ENCODE results near the gene LCE3B.
"Not testable (repeated sequence)": the region's sequence is repeated elsewhere in the genome, so short reads cannot be mapped to it uniquely, and the experiment has no call there.

Gene LCE3B, protein sequence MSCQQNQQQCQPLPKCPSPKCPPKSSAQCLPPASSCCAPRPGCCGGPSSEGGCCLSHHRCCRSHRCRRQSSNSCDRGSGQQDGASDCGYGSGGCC

DNA sequence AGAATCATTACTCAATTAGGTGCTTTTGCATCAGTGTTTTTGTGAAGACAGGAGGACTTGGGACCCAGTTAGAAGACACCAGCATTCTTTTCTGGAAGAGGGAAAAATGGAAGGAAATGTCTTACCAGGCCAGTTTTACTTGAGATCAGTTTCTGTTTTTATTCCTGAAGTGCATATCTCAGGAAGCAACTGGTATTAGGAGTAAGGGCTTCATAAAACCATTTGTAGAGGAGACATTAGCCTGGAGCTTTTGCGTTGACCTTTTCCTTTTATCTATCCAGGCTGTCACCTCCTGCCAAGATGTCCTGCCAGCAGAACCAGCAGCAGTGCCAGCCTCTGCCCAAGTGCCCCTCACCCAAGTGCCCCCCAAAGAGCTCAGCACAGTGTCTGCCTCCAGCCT, at the start of gene LCE3B:
Gene LCE3B (plus strand): TSS at position 301 of the 400 bp plus-strand sequence. CDS start 0 bp downstream, at position 301.
- DNase-seq, result no peak

DNA sequence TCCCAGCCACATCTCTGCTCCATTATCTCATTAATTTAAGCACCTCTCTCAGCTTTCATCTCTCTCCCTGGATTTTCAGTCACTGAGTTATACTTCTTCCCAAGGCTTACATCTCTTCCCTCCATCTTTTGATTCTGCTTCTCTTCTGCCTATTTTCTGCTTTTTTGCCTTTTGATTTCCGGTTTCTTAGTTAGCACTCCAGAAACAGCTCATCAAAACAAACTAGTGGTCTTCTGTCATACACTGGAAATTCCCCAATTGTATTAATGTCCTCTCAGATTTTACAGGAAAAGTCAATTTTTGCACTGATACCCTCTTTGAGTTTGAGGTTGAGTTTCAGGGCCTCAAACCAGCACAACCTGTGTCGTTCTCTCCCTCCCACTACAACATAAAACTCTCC, 48.5 kb upstream of the LCE3B start:
- DNase-seq, result no peak

DNA sequence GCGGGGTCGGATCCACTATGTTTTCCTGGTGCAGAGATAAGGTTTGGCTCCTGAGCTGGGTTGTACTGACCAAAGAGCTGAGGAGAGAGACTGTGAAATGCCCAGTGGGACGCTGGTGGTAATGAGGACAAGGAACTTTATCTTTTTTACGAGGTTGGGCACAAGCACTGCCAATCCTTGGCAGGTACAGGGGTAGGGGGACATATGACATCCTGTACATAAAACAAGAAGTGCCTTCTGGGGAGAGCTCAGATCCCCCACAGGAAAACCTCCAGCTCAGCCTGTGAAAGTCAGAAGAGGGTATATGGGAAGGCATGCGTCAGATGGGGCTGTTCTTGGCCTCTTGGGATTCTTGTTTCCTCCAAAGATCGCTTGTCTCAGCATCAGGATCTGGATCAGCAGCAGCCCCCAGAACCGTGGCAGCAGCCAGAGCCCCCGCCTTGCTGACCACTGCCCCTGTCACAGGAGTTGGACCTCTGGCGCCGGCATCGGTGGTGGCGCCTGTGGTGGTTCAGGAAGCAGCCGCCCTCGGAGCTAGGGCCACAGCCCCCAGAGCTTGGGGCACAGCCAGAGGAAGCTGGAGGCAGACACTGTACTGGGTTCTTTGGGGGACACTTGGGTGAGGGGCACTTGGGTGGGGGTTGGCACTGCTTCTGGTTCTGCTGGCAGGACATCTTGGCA, 47.9 kb upstream of the LCE3B start:
- no peak for DNase-seq

DNA sequence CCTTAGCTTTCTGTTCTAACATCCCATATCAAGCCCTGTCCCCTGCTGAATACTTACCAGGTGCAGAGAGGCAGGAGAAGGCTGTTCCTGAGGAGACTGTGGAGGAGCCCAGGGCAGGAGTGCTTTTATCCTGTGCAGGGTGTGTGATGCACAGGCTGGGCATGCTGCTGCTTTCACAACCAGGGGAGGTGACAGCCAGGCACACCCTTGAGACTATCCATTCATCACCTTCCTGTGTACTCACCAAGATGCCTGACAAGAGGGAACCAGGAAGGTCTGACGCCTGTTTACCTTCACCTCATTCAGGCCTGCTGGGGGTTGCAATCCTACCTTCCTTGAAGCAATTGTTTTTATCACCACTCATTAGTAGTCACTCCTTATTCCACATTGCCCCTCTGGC, 46.9 kb upstream of the LCE3B start, which contains the start of gene LCE3E:
Gene LCE3E (minus strand): TSS at position 100 of the 400 bp plus-strand sequence. CDS start 572 bp downstream, outside the sequence.
- DNase-seq, result no peak

DNA sequence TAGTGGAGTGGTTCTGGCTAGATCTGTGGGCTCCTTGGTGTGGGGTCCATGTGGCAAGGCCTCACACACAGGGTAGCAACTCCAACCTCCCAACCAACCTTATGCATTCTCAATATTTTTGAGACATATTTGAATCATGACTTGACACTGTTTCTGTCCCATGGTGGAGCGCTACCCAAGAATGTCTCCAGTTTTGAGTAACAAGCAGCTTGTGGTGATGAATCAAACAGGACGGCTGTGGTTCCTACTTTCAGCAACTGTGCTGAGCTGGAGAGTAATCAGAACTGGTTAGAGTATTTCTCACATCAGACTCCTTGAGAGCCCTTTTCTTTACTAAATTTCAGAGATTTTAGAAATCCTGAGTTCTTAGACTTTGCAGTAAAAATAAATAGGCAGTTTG, 36.4 kb upstream of the LCE3B start:
- DNase-seq, result no peak

DNA sequence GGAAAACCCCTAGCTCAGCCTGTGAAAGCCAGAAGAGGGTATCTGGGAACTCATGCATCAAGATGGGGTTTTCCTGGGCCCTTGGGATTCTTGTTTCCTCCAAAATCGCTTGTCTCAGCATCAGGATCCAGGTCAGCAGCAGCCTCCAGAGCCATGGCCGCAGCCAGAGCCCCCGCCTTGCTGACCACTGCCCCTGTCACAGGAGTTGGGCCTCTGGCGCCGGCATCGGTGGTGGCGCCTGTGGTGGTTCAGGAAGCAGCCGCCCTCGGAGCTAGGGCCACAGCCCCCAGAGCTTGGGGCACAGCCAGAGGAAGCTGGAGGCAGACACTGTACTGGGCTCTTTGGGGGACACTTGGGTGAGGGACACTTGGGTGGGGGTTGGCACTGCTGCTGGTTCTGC, 34.1 kb upstream of the LCE3B start:
- DNase-seq, result not testable (repeated sequence)

DNA sequence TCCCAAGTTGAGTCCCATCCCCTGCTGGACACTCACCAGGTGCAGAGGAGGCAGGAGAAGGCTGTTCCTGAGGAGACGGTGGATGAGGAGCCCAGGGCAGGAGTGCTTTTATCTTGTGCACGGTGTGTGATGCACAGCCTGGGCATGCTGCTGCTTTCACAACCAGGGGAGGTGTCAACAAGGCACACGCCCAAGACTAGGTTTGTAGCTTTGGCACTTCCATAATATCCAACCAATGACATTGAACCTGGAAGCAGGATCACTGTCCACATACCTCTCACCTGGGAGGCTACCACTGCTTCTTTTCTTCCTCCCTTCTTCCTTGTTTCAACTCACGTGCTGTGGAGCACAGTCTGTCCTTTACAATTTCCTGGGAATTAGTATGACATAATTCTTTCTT, 33.2 kb upstream of the LCE3B start, which contains the start of gene LCE3D:
Gene LCE3D (minus strand): TSS at position 84 of the 400 bp plus-strand sequence. CDS start 580 bp downstream, outside the sequence.
- no peak for DNase-seq

DNA sequence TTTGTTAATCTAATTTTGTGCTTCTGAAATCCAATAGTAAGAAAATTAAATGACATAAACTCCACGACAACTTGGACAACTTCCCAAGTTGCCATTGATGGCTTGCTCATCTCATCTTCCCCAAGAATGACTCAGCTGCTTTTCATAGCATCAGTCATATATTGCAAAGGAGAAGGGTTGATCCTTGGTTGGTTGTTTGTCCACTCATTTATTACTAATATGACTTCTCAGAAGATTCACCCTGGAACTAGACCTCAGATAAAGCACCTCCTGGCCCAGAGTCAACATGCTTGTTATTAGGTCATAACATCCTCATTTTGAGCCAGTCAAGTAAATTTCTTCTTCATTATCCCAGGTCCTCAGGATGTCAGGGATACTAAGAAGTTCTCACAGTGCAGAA, 31.0 kb upstream of the LCE3B start:
- DNase-seq, result no peak

DNA sequence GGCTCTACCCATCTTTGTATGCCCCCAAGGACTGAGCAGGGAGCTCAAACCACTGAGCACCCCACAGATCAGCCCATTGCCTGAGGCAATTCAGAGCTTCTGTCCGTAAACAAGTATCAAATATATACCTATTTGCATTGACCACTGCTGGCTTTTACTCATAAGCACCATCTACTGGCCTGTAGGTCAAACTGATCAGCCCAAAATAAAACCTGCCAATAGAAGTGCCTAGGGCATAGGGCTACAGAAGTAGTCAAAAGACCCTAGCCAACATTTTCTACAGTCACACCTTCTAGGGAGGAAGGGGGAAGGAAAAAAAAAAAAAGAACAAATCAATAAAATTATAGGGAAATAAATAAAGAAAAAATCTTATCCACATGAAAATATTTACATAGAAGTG, 28.0 kb upstream of the LCE3B start:
- no peak for DNase-seq

DNA sequence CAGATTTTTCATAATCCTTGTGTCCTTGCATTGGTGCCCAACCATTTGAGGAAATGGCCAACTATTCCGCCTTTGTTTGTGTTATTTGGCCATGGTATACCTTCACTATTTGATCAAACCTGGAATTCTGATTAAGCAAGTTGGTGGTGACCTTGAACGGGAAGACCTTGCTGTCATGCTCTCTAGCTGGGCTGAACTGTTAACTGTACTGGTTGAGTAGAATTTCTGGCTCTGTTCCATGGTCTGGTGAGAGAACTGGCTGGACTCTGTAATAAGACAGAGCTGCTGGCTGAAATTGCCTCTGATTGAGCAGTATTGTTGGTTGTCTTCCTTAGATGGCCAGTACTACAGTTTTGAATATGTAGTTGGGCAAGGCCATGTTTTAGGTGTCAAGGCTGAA, 16.6 kb upstream of the LCE3B start:
- DNase-seq, result no peak

DNA sequence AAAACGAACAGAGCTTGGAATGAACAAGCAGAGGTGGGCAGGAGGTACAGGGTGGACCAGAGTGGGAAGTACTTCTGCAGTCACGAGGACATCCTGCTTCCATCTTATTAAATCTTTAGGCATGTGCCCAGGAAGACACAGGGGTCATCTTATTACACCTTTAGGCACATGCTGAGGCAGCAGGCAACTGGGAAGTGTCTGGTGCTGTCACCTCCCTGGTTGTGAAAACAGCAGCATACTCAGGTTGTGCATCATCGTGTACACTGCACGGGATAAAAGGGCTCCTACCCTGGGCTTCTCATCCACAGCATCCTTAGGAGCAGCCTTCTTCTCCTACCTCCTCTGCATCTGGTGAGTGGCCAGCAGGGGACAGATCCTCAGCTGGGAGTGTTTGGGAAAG, 13.7 kb upstream of the LCE3B start, which contains the start of gene LCE3C:
Gene LCE3C (plus strand): TSS at position 301 of the 400 bp plus-strand sequence. CDS start 498 bp downstream, outside the sequence.
- DNase-seq, result no peak

DNA sequence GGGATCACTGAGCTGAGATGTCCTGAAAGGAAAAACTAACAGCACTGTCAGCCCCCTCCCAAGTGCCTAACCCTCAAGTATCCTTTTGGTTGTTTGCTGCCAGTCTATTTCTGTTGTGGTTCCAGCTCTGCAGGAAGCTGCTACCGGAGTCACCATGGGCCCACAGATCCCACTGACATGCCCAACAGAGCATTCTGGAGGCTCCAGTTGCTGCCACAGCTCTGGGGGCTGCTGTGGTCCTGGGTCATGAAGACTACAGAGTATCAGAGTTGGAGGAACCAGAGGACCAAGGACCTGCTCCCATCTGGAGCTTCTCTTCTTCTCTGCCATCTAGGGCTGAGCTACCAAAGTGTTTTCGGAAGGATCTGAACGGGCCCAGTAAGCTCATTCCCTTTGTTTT, 8.4 kb downstream of the LCE3B start:
- DNase-seq, result no peak

DNA sequence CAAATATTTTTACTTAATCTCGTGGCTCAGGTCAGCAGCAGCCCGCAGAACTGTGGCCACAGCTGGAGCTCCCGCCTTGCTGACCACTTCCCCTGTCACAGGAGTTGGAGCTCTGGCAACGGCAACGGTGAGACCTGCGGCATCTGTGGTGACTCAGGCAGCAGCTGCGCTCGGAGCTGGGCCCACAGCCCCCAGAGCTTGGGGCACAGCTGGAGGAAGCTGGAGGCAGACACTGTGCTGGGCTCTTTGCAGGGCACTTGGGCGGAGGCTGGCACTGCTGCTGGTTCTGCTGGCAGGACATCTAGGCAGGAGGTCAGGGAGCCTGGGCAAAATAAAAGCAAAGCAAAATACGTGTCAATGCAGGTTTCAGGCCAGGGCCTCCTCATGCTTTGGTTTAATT, 9.2 kb downstream of the LCE3B start, which contains the start of gene LCE3A:
Gene LCE3A (minus strand): TSS at position 301 of the 400 bp plus-strand sequence. CDS start 0 bp downstream, at position 301.
- no peak for DNase-seq

DNA sequence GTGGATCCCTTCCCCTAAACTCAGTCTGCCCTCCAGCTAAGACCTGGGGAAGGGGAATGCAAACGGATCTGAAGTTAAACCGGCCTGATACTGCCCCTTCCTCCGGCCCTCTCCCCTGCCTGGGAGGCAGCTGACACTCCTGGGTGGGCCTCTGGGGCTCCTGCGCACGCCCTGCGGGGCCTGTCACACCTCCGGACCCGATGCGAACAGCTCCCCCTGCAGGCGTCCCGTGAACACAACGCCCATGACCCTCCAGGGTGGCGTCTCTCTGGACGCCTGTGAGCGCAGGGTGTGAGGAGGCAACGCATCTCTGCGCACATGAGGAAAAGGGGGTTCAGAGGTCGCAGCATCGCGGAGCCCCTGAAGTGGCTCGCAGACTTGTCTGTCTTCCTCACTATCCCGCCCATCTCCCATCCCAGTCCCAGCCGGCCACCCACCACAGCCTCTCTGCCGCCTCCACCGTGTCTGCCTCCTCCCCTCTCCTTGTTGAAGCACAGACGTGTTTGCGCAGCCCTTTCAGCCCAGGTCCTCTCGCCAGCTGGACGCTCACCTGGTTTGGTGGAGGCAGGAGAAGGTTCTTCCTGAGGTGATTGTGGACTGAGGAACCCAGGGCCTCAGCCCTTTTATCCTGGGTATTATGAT, 9.7 kb downstream of the LCE3B start:
- no peak for DNase-seq

DNA sequence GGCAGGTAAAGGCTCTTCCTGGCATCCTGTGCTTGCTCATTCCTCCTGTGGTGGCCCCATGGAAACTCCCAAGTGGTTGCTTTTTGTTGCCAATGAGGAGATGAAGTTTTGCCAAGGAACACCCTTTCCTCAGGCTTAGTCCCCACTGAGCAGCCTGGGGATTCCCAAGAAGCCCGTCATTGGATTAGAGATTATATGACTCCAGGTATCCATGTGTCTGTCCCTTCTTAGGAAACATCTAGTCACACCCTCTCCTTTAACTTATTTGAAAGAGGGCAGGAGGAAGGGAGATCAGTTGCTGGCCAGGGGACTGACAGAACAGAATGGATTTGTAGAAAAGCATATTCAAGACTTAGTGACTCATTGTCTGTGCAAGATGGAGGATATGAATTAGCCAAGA, 13.1 kb downstream of the LCE3B start:
- no peak for DNase-seq

DNA sequence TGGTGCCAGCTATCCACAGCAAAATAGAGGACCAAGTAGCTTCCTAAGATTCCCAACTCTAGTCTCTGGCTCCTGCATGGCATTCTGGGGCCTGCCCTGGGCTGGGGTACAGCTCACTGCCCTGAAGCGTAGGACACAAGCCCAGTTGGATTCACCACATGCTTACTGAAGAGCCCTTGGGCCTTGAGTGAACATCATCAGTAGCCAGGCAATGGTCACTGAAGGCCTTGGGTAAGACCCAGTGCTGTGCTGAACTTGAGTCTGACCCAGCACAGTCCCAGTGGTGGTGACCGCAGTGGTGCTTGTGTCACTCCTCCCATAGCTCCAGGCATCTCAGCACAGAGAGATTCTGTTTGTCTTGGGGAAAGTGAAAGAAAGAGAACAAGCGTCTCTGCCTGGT, 17.0 kb downstream of the LCE3B start:
- no peak for DNase-seq

DNA sequence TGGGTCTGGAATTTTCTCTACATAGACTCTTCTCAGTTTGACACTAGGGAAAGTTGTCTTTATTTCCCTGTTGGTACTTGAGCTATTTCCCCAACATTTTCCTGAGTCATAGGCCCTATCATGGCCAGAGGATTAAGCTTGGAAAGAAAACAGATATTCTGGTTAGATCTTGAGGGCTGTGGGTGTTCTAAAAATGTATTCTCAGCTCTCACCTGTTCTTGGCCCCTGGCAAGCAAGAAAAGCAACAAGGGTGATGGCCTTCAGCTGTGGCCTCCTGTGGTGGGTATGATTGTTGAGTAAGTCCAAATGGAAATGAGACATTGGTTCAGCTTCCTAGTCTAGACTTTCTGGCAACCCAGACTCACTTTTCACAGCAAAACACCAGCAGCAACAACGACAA, 26.7 kb downstream of the LCE3B start:
- no peak for DNase-seq

DNA sequence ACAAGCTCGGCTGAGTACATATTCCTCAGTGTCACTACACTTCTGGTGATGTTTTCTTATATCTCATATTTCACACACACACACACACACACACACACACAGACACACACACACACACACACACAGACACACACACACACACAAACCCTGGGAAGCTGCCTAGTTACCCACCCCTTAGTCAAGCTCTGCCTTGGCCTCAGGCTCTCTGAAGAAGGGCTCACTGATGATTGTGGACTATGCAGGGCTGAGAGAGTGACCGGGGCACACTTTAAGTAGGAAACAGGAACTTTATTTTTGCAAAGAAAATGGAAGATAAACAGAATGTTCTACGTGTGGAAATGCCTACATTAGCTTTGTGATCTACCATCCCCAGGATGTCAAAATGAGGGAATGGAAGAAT, 30.3 kb downstream of the LCE3B start:
- DNase-seq, result no peak

DNA sequence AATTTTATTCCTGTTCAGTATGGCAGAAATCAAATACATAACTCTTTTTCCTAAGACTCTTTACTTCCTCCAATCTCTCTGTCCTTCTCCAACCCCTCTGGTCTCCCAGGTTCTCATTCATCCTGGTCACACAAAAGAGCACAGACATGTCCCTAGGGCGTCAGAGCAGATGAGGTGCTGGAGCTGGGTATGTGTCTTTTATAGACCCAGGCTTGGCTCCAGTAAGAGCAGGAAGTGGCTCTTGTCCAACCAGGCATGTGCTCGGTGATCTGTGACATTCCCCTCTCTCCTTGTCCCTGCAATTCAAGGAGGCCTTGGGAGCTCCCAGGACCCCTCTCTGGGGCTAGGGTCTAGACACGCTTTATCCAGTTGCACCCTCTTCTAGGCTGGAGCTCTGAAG, 31.5 kb downstream of the LCE3B start:
- no peak for DNase-seq

DNA sequence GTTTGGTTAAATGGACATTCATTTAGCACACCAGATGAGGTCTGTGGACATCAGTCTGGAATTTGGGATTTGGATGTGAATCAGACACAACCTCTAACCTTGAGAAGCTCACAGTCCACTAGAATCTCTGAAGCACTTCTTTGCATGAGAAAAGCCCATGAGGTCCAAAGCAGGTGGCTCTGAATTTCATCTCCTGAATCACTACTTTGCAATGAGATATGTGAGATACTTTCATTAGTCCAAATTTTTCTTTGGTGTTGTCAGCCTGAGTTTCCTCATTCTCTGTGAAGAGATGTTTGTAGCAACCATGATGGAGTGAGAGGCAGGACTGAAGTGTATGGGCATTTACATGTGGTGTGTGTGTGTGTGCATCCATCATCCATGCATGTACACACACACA, 33.0 kb downstream of the LCE3B start:
- DNase-seq, result no peak

DNA sequence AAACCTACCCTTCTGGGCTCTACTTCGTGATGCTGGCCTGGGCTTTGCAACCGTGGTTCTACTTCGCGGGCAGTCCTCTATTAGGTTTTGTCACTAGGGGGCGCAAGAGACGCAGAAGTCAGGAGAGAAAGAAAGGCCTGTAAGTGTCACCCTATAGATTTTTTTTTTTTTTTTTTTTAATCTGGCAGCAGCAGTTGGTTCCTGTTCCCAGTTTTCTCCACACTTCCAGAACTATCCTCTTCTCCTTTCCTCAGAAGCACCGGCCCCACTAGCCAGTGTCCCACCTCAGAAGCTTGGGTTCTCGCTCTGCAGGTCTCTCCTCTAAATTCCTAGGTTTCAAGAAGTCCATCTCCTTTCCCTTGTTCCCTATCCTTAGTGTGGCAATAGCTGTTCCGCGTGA, 40.5 kb downstream of the LCE3B start:
- DNase-seq, result no peak

DNA sequence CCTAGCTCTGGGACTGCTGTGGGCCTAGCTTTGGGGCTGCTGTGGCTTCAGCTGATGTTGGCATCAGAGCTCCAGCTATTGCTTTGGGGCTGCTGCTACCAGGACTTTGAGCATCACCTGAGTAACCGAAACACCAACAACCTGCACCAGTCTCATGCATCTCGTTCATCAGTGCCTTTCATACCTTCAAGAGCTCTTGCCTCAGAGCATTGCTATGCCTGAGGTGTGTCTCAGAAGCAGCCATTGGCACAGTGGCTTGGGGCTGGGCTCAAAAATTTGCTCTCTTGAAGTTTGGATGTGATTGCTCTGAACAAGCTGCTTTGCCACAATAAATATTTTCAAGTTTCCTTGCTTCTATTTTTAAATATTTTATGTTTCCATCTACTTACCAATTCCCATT, 42.8 kb downstream of the LCE3B start:
- DNase-seq, result no peak

DNA sequence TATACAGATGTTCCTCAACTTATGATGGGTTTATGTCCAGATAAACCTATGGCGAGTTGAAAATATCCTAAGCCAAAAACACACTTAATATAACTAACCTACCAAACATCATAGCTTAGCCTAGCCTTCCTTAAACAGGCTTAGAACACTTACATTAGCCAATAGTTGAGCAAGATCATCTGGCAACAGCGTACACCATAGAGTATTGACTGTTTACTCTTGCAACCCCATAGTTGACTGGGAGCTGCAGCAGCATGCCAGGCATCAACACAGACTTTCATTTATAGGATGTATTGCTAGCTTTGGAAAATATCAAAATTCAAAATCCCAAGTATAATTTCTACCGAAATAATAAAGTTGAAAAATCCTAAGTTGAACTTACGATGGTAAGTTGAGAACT, 44.1 kb downstream of the LCE3B start:
- DNase-seq, result no peak

DNA sequence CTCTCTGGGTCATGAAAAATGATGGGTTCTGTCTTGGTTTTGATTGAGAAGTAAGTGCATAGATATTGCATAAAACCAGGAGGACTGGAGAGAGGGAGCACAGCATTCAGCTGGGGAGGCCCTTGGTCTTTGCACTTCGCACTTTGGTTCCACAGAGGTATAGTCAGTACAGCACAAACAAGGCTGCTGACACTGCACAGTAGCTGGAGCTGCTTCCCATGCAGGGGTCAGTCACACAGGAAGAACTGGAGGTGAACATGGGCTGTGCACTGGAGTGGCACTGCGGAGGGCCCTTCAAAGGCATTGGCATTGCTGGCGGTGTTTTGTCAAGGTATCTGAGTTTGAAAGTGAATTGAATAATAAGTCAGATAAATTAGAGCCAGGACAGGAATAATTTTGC, 45.0 kb downstream of the LCE3B start:
- DNase-seq, result no peak

Measured in NCI-H2081 treated with DMSO at 0.1 percent for 48 hours (cell line).